GM23338 (cell line): Measurements from ENCODE around the gene SLFN5.

ENCODE experiments used
- CREB1 ChIP-seq: fragments of 250-450 bp; sonication (Bioruptor Pico); IDR thresholded peaks from 2 replicates; pipeline ENCODE4 v1.5.0; 2020; ENCODE audit warnings: low read depth, mild to moderate bottlenecking, moderate library complexity
- CTCF ChIP-seq, 2 experiments: fragments of 200-600 bp in 1 of 2; sonication (generic) in 1 of 2; conservative IDR thresholded peaks; 2 replicates each; pipeline versions ENCODE4 v1.5.1 to v1.6.1; 2016 to 2017; ENCODE audit warnings: antibody characterized with exemption in 2 of 2, low read depth in 2 of 2, mild to moderate bottlenecking in 2 of 2, moderate library complexity in 1 of 2
- ETS1 ChIP-seq: IDR thresholded peaks from 2 replicates; pipeline ENCODE4 v1.6.1; 2016; ENCODE audit warnings: antibody characterized with exemption
- EZH2 ChIP-seq: fragments of 200-600 bp; sonication (generic); IDR thresholded peaks from one replicate; pipeline ENCODE4 v1.8.0; 2017; ENCODE audit warnings: antibody characterized with exemption, mild to moderate bottlenecking, low read depth; ENCODE audit not compliant: unreplicated experiment
- EZH2phosphoT487 ChIP-seq: fragments of 200-600 bp; sonication (generic); IDR thresholded peaks from one replicate; pipeline ENCODE4 v1.8.1; 2018; ENCODE audit warnings: antibody characterized with exemption; ENCODE audit not compliant: unreplicated experiment
- JUNB ChIP-seq: IDR thresholded peaks from one replicate; pipeline ENCODE4 v1.6.1; 2016; ENCODE audit warnings: antibody characterized with exemption; ENCODE audit not compliant: unreplicated experiment
- NANOG ChIP-seq: IDR thresholded peaks from 2 replicates; pipeline ENCODE4 v1.6.1; 2016; ENCODE audit warnings: antibody characterized with exemption, borderline replicate concordance
- POLR2AphosphoS5 ChIP-seq: IDR thresholded peaks from 2 replicates; pipeline ENCODE4 v1.6.1; 2016; ENCODE audit warnings: antibody characterized with exemption, low read depth
- REST ChIP-seq: IDR thresholded peaks from one replicate; pipeline ENCODE4 v1.6.1; 2018; ENCODE audit warnings: antibody characterized with exemption; ENCODE audit not compliant: unreplicated experiment
- STAT1 ChIP-seq: IDR thresholded peaks from one replicate; pipeline ENCODE4 v1.6.1; 2016; ENCODE audit warnings: antibody characterized with exemption; ENCODE audit not compliant: unreplicated experiment
- ZNF331 ChIP-seq: fragments of 250-450 bp; sonication (Bioruptor Pico); IDR thresholded peaks from 2 replicates; pipeline ENCODE4 v1.5.0; 2020; ENCODE audit warnings: low read depth, mild to moderate bottlenecking, moderate library complexity

- TF ChIP-seq CTCF (conservative IDR thresholded peaks at IDR 0.05; ENCODE audit: low read depth in 2 of 2) (no peak), CREB1 (CRISPR knock-in tag) (no peak), POLR2AphosphoS5 (no peak), EZH2phosphoT487 (no peak), REST (no peak), NANOG (no peak), EZH2 (no peak), ETS1 (no peak), JUNB (no peak), STAT1 (no peak), ZNF331 (CRISPR knock-in tag) (no peak)
These were observed 71.7 kb downstream of the SLFN5 start for GRCh38 chr17:35314415-35315216.
